ENCODE results near the gene SELENOI.
A peak's percentile ranks its signal among the peaks of the same experiment; 100 is the strongest.
"Not testable (repeated sequence)": the region's sequence is repeated elsewhere in the genome, so short reads cannot be mapped to it uniquely, and the experiment has no call there.

Gene SELENOI, protein sequence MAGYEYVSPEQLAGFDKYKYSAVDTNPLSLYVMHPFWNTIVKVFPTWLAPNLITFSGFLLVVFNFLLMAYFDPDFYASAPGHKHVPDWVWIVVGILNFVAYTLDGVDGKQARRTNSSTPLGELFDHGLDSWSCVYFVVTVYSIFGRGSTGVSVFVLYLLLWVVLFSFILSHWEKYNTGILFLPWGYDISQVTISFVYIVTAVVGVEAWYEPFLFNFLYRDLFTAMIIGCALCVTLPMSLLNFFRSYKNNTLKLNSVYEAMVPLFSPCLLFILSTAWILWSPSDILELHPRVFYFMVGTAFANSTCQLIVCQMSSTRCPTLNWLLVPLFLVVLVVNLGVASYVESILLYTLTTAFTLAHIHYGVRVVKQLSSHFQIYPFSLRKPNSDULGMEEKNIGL

DNA sequence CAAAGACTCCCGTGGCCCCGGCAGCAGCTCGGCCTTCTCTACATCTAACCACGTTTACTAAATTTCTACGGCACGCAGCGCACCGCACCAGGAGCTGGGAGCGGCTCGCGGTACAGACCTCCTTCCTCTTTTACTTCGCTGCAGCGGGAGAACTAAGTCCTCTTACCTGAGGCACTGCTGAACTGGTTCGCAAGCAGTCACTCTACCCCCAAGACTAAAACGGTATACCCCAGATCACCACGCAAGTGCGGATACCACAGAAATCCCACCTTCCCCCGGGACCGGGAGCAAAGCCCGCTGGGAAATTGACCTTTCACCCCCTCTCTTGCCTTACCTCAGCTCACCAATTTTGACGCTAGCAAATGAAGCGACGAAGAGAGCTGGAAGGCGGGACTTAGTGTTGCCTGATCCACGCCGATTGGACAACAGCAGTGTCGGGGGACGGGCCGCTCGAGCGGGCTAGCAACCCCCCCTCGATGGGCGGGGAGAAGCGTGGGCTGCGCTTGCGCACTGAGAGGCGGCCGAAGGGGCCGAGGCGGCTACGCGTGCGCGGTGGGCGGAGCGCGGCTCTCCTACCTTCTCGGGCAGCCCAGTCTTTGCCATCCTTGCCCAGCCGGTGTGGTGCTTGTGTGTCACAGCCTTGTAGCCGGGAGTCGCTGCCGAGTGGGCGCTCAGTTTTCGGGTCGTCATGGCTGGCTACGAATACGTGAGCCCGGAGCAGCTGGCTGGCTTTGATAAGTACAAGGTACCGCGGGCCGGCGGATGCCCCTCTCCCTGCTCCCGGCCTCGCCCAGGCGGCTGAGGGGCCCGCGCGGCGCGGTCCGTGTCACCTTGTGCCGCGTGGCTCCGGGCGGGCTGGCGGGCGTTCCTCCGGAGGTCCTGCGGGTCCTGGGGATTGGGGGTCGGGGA, at the start of gene SELENOI:
Gene SELENOI (plus strand): TSS at position 599 of the 909 bp plus-strand sequence. CDS start 90 bp downstream, at position 689.
- peak; percentile 99 for DNase-seq (ENCODE audit: low spot score)

DNA sequence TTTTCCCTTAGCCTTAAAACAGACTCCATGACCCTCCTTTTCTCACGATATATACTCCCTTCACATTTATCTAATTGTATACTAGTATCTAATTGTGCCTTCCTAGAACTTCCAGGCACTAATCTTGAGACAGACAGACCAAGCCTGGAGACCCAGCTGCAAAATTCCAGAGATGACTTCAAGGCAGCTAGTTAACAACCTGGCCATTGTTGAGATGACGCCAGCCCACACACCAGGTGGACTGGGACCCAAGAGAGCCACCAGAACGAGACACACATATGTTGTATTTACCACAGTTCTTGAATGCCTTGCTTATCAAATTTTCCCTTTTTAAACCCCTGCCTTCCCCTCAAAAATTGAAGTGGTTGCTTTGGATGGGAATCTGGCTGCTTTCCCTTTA, 48.9 kb upstream of the SELENOI start:
- DNase-seq (ENCODE audit: low spot score), result no peak

DNA sequence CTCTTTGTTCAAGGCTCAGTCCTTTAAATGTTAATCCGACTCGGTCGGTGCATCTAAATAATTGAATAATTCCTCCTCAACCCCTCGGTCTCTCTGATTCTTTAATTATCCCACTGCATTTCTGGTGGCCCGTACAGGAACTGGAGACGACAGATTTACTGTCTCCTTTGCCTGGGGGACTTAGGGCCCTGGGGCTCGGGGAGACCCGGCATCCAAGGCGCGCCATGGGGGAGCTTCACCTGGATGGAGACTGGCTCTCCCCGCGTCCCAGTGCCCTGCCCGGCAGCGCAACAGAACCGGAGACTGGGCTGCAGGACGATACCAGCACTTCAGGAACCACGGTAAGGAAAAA, 47.7 kb upstream of the SELENOI start:
- DNase-seq (ENCODE audit: low spot score), result no peak

DNA sequence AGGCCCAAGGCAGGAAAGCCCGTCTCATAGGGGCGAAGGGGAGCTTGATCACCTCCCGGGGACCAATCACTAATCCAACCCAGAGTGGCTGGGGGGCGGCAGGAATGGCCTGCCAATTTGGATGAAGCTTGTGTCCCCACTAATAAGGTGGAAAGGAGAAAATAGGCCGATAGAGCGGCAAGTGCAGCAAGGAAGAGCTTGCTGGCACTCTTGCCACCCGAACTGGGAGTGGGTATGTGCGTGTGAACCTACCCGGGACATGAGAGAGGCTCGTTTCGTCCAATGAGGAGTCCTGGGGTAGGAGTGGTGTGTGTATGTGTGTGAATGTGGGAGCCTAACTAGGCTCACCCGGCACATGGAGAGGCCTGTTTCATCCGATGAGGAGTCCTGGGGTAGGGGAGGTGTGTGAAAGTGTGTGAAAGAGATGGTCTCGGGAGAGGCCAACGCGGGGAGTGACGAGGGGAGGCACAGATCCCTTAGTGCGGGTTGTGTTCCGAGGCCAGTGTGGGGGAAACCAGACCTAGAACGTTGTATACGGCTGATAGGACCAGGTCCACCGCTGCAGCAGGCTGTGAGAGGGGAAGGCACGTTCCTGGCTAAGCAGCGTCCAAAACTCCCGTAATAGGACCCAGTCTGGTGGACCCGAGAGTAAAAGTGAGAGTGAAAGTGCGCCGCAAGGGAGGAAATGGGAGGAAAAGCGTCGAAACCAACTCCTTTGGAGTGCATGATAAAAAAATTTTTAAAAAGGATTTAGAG, 47.1 kb upstream of the SELENOI start:
- peak; percentile 19 for DNase-seq (ENCODE audit: low spot score)

DNA sequence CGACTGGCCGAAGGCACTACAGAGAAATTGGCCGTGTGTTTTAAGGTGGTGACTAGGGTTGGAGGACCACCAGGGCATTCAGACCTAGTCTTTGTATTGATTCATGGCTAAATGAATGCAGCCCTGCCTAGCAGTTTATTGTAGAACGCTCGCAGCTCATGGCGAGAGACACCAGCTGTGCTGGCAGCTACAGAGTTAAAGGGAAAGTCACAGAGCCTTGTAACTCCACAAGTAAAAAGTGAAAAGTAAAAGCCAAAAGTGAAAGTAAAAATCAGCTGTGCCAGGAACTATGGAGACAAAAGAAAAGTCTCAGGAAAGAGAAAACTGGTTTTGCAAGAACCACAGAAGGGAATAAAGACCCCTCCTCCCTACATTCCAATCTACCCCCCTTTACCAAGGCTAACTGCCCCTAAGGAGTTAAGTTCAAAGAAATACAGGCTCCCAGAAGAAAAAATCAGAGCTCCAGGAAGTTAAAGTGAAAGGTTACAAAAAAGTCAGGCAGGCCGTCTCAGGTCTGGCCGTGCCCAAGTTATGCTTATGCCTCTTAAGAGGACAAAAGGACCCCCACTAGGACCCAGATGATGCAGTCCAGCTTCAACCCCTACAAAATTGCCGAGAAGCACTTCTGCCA, 46.4 kb upstream of the SELENOI start:
- peak; percentile 25 for DNase-seq (ENCODE audit: low spot score)

DNA sequence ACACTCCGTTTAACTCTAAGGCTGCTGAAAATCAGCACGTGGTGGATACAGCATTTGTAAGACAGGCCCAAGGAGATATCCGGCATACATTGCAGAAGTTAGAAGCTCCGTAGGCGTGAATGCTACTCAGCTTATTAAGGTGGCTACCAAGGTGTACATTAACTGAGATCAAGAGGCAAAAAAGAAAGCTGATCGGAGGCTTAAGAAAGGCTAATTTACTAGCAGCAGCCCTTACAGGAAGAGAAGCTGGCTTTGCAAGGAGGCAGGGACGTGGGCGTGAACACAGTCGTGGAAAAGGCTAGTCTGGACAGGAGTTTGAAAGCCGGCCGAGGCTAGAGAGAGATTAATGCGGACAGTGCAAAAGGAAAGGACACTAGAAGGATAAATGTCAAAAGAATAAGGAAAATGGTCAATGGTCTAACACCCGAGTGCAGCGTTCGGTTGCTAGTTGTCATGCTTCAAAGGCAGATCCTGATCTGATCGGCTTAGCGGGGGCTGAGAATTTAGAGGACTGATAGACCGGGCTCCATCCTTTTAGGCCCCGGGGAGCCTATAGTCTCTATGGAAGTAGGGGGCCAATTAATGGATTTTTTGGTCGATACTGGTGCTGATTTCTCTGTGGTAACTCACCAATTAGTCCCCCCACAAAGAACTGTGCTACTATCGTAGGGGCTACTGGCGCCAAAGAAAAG, 45.6 kb upstream of the SELENOI start:
- peak; percentile 5 for DNase-seq (ENCODE audit: low spot score)

DNA sequence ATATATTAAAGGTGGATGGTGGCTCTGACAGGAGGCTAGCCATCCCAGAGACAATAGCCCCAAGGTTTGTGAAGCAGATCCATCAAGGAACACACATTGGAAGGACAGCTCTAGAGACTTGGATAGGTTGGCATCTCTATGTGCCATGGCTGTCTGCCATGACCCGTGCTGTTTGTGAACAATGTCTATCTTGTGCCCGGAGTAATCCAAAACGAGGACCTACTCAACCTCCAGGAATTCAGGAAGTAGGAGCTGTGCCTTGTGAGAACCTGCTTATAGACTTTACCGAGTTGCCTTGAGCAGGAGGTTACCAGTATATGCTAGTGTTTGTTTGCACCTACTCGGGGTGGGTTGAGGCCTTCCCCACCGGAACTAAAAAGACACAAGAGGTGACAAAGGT, 43.1 kb upstream of the SELENOI start:
- no peak for DNase-seq (ENCODE audit: low spot score)

DNA sequence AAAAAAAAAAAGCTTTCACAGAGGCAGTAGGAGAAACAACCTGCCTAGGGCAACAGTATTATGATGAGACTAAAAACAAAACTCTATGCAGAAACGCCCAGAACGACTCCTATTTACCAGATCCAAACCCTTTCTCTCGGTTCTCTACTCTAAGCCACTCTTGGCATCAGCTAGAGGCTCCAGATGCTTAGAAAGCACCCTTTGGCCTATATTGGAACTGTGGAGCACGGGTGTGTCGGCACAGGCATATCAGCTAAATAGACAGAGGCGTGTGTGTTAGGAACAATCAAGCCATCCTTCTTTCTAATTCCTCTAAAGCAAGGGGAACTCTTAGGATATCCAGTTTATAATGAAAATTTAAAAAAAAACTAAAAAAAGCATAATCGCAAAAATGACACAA, 40.8 kb upstream of the SELENOI start:
- not testable (repeated sequence) for DNase-seq (ENCODE audit: low spot score)

DNA sequence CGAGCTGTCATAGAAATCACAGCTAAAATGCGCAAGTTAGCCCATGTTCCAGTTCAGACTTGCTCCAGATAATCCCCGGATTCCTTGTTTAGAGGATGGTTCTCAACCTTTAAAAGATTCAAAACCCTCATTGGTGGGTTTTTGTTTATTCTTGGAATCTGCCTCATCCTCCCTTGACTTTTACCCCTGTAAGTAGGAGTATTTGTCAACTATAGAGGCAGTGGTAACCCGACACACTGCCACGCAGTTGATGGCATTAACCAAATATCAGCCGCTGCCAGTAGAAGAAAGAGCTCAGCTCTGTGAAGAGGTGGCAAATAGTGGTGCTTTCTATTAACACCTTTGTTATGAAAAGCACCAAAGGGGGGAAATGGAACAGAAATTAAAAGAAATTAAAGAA, 40.4 kb upstream of the SELENOI start:
- no peak for DNase-seq (ENCODE audit: low spot score)

DNA sequence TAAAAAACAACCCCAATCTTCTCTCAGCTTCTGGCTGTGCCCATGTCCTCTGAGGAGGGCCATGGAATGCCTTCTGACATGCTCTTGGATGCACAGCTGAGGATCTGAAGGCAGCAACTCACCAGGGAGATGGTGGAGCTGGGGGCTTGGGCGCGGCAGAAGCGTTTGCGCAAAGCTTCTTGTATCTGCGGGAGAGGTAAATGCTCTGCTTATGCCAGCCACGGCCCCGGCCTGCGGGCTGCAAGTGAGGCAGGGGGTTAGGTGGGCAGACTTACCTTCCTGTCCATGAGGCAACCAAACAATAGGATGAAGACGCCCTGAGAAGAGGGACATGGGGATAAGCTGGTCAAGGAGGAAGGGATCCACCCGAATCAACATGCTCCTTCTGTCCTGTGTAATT, 36.0 kb upstream of the SELENOI start:
- DNase-seq (ENCODE audit: low spot score), result no peak

DNA sequence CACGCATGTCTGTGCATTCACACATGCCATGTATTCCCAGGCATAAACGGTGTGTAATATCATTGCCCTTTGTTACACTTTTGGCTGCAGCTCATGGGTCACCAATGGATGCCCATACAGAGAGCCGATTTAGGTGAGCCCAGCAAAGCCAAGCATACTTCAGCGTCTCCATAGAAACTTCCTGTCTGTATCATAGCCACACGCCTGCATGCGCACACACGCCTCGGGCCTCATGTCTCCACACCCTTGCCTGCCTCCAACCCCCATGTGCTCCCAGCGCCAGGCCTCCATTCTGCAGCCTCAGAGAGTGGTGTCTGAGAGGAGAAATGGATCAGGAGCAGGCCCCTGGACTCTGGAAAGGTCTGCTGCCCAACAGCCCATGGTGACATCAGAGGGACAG, 33.5 kb upstream of the SELENOI start:
- no peak for DNase-seq (ENCODE audit: low spot score)

DNA sequence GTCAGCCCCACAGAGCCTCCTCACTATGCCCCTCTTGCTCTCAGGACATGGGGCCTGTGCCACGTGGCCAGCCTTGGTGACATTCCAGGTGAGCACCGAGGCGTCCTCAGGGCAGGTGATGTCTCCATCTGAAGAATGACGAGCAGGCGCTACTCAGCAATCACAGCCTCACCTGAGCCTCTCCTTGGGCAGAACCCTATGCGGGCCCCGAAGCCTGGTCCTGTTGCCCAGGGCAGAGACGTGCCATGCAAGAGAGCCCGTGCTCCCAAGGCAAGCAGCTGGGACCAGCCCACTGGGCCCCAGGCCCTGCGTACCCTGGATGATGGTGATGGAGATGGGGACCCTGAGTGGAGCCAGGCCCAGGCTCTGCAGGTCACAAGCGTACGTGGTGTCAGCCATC, 32.5 kb upstream of the SELENOI start:
- no peak for DNase-seq (ENCODE audit: low spot score)

DNA sequence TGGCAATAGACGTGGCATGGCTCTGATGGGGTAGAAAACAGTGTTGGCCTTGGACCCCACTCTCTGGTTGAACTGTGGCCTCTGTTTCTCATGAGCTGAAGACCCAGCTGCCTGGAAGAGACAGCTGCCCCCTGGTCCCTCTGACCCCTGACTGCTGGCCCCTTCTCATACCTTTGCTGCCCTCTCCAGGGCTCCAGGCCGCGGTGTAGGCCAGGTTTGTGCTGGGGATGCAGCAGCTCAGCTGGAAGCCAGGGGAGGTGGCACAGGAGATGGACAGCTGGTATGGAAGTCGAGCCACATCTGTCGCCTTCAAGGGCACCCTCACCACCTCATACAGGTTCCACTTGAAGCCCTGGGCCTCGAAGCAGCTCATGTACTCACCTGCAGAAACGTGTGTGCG, 31.7 kb upstream of the SELENOI start:
- DNase-seq (ENCODE audit: low spot score), result no peak

DNA sequence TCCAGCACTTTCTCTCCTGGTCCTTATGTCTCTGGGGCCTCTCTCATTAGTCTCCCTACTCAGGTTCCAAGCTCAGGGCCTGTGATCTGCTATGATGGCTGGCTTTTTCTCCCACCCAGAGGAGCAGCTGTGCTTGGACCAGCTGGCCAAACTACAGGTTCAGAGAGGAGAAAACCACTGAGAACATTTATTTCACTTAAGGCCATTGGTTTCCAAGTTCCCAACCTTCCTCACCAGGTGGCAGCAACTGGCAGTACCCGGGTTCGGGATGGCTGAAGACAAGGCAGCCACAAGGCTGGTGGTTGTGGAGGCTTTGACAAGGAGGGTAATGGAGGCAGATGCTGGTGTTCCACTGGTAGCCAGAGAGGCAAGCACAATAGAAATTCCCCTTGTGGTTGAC, 29.9 kb upstream of the SELENOI start:
- DNase-seq (ENCODE audit: low spot score), result no peak

DNA sequence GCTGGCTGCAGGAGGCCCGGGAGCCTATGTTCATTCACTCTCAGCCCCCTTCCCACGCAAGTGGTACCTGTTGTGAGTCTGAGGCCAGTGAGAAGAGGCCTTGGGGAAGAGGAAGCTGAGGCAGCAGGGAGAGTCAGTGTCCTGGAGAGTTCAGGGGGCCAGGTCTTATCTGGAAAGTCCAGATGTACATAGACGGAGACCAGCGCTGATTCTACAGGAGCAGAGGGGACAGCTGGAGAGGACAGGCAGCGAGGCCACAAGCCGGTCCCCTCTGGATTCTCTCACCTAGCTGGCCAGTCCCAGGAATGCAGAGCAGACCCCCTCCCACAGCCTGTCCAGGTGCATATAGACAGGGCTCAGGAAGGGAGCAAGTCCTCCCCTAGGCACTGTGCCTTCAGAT, 29.1 kb upstream of the SELENOI start:
- no peak for DNase-seq (ENCODE audit: low spot score)

DNA sequence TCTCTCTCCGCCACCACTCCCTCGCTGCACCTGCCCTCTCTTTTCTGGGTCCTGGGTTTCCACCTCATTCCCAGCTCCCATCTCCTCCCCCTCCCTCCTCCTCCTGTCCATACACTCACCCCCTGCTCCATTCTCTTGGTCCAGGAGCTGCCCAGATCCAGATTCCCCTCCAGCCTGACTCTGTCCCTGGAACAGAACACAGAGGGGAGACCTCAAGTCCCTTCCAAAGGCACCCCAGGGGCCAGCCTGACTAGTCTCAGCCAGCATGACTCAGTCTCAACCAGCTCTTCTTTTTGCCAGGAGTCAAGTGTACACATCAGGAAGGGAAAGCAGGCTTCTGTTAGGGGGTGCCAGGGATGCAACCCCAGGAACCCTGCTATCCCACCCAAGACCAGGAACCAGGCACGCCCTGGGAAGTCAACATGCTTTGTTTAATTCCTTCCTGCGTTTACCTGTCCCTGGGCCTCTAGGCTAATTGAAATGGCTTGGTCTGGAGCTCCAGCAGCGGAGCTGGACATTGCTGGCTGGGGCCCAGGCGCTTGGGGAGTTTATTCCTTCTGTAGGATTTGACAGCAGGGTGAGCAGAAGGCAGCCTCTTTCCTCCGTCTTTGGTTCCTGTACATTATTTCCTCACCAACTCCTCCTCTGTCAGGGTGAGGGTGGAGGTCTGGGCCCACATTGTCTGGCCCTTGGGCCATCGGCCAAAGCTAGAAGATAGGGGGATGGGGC, 28.4 kb upstream of the SELENOI start:
- no peak for DNase-seq (ENCODE audit: low spot score)

DNA sequence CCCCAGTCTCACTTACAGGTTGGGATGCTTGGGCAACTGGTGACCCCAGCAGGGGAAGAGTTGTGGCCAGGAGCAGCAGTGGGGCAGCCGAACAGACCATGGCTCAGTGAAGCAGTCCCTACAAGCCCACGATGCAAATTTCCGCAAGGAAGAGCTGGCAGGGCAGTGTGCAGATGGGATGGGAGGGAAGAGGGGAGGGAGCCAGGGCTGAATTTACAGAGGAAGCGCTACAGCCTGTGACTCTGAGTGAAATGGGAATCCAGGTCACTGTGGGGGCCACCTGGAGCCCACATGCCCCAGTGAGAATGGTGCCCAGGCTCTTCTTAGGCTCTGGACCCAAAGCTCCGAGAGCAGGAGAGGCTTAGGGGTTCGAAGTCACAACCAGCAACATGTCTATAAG, 27.0 kb upstream of the SELENOI start:
- no peak for DNase-seq (ENCODE audit: low spot score)

DNA sequence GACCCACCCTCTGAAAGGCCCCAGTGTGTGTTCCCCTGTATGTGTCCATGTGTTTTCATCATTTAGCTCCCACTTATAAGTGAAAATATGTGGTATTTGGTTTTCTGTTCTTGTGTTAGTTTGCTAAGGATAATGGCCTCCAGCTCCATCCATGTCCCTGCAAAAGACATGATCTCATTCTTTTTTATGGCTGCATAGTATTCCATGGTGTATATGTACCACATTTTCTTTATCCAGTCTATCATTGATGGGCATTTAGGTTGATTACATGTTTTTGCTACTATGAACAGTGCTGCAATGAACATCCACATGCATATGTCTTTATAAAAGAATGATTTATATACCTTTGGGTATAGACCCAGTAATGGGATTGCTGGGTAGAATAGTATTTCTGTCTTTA, 21.5 kb upstream of the SELENOI start:
- DNase-seq (ENCODE audit: low spot score), result not testable (repeated sequence)

DNA sequence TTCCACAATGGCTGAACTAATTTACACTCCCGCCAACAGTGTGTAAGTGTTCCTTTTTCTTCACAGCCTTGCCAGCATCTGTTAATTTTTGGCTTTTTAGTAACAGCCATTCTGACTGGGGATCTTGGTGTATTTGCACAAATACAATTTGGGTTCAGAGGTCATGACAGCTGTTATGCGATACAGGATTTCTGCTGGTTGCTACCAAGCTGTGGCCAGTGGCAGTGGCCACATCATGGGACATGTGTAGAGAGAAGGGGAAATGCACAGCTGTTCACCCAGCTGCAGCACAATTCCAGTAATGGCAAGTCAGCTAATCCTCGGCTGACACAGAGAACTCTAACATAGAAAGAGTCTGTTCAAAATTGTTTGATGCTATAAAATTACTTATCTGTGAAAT, 21.0 kb upstream of the SELENOI start:
- DNase-seq (ENCODE audit: low spot score), result no peak

DNA sequence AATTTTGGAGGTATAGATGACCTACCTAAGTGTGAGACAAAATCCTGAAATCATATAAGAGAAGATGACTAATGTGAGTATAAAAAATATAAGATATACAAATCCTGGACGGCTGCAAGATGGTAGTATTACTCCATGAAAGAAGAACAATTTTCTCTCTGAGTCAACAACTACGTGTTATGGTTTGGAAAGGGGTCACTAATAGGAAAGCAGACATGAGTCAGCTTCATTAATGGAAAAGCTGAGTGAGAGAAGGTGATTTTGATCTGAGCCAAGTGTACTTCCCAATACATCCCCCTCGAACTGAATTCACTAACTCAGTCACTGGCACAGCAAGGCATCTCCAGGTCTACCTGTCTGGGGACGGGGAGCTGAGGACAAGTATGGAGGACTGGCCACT, 20.1 kb upstream of the SELENOI start:
- no peak for DNase-seq (ENCODE audit: low spot score)

DNA sequence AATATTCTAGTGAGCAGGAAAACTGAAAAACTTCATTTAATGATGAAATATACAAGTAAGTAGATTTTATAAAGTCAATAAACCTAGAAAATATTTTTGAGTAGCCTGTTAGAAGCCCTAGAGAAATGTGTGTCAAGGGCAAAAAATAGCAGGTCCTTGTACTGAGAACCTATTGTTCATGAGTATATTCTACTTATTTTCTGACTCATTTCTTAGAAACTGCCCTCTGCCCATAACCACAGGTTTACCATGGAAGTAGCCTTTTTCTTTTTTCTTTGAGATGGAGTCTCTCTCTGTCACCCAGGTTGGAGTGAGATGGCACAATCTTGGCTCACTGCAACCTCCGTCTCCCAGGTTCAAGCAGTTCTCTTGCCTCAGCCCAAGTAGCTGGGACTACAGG, 19.4 kb upstream of the SELENOI start:
- no peak for DNase-seq (ENCODE audit: low spot score)
